ENCODE measurements around the gene CRELD2.

DNA sequence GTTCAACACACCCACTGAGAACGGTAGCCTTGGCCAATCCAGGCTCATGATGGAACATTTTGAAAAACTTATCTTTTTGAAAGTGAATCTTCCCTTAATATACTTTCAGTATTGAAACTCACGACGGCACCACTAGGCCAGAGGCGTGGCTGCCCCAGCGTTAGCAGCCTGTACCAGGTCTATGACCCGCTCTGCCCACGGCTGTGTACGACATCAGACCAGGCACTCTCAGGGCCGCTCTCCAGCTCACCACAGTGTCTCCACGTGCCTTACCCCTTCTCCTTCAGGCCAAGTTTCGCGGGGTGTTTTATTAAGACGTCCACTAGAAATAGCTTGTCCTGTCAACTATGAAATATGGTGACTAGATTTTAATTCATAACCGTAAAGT lies 31.4 kb upstream of the CRELD2 start:
- TF ChIP-seq, protein P1, sequence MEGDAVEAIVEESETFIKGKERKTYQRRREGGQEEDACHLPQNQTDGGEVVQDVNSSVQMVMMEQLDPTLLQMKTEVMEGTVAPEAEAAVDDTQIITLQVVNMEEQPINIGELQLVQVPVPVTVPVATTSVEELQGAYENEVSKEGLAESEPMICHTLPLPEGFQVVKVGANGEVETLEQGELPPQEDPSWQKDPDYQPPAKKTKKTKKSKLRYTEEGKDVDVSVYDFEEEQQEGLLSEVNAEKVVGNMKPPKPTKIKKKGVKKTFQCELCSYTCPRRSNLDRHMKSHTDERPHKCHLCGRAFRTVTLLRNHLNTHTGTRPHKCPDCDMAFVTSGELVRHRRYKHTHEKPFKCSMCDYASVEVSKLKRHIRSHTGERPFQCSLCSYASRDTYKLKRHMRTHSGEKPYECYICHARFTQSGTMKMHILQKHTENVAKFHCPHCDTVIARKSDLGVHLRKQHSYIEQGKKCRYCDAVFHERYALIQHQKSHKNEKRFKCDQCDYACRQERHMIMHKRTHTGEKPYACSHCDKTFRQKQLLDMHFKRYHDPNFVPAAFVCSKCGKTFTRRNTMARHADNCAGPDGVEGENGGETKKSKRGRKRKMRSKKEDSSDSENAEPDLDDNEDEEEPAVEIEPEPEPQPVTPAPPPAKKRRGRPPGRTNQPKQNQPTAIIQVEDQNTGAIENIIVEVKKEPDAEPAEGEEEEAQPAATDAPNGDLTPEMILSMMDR (IDR thresholded peaks at IDR 0.05) = no peak
- TF ChIP-seq POLR2AphosphoS5 (IDR thresholded peaks at IDR 0.05) = no peak
